GDM1 (cell line): Measurements from ENCODE around the gene ATP2A3.
A peak's percentile ranks its signal among the peaks of the same experiment; 100 is the strongest.
"Not testable (repeated sequence)": the region's sequence is repeated elsewhere in the genome, so short reads cannot be mapped to it uniquely, and the experiment has no call there.

Source experiments
- DNase-seq: peaks from one replicate; lab custom pipeline; 2025; lab: John Stamatoyannopoulos, UW

Gene ATP2A3

DNA sequence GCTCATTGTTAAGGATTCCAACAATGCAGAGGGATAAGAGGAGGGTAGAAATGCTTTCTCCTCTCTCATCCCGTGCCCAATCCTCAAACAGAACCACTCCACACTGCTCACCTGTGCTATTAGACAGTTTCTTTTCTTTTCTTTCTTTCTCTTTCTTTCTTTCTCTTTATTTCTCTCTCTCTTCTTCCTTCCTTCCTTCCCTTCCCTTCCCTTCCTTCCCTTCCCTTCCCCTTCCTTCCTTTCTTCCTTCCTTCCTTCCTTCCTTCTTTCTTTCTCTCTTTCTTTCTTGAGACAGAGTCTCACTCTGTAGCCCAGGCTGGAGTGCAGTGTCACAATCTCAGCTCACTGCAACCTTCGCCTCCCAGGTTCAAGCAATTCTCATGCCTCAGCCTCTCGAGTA is 27.5 kb upstream of the ATP2A3 start:
- DNase-seq: not testable (repeated sequence)

DNA sequence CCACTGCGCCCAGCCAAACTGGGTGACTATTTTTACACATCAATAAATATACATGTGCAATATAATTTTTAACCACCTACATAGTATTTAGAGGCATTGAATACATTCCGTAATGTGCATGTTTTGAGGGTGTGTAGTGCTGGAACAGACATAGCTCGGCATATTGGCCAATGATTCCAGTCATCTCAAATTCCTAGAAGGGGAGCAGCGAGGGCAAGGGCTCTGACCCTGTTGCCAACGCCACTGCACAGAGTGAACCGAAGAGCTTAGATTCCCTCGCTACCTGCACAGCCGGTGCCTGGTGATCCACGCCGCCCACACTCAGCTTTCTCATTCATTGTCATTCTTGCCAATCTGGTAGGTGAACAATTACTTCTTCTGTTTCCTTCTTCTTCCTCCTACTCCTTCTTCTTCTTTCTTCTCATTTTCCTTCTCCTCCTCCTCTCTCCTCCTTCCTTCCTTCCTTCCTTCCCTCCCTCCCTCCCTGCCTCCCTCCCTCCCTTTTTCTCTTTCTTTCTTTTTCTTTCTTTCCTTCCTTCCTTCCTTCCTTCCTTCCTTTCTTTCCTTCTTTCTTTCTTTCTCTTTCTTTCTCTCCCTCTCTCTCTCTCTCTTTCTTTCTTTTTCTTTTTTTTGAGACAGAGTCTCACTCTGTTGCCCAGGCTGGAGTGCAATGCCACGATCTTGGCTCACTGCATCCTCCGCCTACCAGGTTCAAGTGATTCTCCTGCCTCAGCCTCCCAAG is 26.3 kb upstream of the ATP2A3 start:
- no peak for DNase-seq

DNA sequence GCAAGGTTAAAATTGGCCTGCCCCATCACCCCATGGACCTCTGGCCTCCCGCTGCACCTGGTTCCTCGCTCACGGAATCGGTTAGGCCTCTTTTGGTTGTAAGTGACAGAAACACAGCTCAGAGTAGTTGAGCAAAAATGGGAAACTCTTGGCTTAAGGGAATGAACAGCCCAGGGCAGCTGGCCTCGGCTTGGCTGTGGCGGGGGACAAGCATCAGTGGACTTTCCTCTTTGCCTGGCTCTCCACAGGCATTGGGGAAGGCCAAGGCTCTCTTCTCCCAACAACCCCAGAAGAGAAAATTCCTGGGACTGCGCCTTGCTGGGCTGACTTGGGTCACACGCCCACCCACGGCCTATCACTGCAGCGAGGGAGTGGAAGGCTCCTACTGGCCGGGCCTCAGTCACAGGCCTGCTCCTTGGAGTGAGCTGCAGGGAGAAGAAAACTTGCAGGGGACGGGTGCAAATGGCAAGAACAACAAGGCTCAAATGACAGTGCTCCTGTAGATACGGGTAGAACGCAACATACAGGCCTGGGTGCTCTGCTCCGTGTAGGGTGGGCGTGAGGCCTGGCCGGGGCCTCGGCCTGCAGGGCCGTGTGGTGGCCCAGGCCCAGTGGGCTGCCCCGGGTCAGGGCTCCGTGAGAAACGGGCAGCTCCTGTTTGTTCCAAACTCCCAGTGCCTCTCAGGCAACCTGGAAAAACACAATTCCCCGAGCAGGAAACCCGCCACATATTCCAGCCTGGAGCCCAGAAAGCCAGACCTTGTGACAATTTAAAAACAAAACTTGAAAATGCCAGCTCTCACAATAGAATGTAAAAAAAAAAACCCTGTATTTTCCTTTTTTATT is 25.0 kb upstream of the ATP2A3 start:
- no peak for DNase-seq

DNA sequence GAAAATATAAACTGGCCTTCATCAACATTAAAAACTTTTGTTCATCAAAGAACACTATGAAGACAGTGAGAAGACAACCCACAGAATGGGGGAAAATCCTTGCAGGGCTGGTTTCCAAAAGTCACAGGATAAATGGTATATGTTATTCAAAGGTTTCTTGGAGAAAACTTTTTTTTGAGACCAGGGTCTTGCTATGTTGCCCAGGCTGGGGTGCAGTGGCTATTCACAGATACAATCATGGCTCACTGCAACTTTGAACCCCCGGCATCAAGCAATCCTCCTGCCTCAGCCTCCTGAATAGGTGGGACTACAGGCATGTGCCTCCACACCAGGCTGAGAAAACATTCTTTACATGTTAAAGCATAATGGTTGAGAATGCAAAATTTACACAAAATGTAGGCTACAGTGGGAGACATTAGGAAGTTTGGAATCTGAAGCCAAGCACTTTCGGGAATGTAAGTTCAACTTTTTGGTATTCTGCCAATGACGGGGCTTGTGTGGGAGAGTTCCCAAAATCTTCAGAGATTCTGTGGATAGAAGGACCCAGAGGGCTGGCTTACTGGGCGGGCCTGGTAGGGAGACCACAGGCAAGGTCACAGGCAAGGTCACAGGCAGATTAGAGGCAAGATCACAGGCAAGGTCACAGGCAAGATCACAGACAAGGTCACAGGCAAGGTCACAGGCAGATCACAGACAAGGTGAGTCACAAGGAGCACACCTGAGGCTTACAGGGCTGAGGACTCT is 24.2 kb upstream of the ATP2A3 start:
- DNase-seq: no peak

DNA sequence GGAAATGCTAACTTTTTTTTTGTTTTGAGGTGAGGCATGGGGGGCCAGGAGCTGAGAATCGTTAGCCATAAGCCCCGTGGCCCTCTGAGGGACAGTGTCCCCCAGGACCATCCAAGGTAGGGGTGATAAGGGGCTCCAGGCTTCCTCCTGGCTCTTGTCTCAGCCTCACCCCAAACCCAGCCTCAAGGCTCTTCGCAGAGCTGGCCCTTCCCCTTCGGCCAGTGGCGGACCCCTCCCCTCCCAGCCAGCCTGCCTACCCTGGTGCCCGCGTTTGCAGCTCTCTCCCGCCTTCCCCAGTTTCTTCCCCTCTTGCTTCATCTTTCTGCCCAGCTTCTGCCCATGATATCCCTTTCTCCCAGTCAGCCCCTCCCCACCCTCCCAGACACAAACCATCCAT is 22.7 kb upstream of the ATP2A3 start:
- no peak for DNase-seq

DNA sequence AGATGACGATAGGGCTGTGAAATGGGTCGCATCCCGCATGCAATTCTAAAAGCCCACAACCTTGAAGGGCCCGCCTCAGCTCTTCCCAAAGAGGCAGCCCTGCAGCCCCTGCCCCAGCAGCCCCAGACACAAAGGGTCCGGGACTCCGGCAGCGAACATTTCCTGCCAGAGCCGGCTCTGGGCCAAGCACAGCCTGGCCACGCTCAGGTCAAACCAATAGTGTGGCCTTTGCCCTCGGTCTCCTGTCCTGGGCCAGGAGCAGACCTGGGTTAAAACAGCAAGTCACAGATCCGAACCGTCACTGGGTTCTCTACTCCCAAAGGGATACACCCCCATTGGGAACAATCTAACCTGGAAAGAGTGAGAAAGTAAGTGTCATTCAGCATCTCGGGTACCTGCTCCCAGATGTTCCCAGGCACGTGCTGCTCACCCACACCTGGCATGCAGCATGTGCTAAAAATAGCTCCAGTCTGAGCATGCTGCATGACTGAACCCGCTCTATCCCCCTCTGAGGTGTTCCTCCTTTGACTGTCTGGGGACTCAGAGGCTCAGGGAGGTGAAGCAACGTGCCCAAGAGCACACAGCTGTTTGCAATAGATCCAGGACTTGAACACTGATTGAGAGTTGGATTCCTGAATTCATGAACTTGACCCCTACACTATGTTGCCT is 22.2 kb upstream of the ATP2A3 start:
- no peak for DNase-seq

DNA sequence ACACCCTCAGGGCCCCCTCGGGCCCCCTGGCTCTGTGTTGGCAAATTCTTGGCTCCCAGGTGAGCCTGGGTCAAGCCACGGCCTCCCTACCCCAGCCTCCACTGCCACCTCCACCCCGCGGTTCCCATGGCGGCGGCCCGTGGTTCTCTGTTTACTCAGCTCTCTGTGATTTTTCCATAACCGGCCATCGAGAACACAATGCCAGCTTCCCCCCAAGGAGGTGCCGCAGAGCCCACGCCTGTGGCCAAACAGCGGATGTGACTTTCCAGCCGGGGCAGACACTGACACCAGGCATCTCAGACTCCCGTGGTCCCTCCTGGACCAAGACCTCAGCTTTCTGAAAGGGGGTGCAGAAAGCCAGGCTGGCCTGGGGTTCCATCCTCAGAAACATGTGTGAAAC is 21.6 kb upstream of the ATP2A3 start:
- DNase-seq: no peak

DNA sequence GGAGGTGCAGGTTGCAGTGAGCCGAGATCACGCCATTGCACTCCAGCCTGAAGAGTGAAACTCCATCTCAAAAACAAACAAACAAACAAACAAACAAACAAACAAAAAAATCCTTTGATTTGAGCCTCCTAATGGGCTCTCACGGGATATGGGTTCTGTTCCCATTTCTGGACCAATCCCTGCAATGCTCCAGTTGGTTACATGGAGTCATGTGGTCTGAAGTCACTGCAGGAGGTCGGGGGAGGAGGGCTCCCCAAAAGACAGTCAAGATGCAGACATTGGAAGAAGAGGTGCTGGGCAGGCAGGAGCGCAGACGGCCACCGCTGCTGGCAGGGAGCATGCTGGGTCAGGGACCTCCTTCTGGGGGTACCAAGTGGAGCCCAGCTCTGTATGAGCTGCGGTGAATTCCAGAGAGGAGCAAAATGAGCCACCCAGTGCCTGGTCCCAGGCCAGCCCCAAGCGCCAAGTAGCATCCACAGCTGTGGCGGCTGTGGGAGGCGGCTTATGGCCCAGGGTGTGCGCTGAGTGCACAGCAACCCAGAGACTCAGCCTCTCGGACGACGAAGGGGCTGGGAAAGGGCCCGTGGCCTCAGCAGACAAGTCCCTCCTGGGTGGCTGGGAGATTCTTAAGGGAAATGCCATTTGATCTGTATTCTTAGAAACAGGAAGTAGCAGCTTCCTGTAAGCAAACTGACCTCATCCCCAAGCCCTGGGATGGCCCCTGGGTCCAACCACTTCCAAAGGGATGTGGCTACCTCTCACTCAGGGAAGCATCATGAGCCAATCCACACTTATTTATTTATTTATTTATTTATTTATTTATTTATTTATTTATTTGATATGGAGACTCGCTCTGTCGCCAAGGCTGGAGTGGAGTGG is 19.6 kb upstream of the ATP2A3 start:
- no peak for DNase-seq

DNA sequence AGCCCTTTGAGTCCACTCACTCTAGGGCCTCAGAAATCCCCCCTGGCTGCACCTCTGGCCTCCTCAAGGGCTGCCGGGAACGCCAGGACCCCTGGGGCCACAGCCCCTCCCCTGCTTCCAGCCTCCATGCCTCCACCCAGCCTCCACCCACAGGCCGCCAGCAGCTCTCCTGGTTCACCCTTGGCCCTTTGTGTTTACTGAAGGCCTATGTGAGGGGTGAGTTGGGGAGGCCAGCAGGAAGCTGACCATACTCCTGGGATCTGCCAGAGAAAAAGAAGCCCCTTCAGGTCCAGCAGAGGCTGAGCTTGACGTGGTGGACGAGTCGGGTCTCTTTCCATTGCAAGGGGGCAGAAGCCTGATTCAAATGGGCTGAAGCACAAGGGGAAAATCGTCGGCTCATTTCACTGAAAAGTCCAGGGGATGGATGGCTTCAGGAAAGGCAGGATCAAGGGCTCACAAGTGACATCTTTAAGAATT is 18.3 kb upstream of the ATP2A3 start:
- no peak for DNase-seq

DNA sequence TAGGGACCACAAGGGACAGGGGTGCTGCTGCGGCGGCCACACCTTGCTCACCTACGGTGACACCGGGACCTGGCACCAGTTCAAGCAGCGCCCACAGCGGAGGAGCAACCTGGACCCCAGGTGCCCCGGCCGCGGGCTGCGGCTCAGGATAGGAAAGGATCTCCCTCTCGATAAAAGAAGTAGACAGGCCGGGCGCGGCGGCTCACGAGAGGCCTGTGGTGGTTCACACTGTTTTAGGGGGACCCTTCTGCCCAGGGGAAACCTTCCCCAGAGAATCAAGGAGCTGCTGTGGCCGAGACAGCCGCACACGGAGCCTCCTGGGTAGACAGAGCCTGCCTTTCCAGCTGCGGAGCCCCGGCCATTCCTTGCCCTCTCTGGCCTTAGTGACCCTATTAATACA is 17.9 kb upstream of the ATP2A3 start:
- no peak for DNase-seq

DNA sequence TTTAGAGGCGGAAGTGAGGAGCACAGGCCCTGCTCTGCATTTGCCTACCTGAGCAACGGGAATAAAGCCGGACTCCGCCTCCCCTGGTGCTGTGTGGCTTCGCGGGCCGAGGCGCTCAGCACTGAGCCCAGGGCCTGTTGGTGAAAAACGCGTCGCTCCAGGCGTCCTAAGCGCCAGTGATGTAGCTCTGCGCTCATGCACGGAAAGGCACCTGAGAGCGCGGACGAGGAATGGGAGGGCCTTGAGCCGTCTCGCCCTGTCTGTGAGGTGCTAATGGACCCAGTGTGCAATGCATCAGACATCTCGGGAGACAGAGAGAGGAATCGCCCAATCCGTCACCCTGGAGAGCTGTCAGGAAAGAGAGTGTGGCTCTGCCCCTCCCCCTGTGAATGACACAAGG is 17.2 kb upstream of the ATP2A3 start:
- DNase-seq: no peak

DNA sequence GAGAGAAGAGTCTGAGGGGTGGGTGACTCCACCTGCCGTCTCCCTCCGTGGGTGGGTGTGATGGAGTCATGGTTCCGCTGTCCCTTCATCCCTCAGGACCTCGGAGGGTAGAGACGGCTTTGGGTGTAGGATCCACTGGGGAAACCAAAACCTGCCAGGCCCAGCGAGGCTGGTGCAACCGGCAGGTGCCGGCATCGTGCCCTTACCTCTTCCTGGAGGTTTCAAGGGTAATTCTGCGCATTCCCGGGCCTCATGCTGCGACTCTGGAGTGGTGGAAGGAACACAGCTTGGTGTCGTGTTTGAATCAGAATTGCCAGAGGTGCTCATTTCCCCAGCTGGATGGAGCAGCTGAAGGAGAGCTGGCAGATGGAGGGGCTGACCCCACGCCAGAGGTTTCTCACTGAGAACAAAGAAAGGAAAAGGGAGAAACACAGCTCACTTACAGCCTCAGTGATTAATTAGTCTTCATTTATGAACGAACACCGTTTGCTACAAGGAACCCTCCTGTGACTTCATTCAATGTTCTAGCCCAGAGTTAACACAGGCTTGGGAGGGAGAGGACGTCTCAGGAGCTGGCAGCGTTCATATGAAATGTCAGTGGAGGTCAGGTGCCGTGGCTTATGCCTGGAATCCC is 16.3 kb upstream of the ATP2A3 start:
- DNase-seq: no peak

DNA sequence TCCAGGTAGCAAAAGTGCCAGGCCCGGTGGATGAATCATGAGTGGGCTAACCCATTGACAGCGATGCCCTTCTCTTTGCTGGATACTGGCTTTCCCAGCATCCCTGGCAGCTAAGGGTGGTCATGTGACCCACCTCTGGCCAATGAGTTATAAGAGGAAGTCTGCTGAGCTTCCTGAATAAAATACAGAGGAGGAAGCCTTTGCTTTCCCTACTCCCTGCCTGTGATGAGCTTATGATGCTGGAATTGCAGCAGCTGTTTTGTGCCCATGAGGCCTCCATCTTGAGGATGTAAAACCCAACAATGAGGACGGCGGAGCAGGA is 15.0 kb upstream of the ATP2A3 start:
- no peak for DNase-seq

DNA sequence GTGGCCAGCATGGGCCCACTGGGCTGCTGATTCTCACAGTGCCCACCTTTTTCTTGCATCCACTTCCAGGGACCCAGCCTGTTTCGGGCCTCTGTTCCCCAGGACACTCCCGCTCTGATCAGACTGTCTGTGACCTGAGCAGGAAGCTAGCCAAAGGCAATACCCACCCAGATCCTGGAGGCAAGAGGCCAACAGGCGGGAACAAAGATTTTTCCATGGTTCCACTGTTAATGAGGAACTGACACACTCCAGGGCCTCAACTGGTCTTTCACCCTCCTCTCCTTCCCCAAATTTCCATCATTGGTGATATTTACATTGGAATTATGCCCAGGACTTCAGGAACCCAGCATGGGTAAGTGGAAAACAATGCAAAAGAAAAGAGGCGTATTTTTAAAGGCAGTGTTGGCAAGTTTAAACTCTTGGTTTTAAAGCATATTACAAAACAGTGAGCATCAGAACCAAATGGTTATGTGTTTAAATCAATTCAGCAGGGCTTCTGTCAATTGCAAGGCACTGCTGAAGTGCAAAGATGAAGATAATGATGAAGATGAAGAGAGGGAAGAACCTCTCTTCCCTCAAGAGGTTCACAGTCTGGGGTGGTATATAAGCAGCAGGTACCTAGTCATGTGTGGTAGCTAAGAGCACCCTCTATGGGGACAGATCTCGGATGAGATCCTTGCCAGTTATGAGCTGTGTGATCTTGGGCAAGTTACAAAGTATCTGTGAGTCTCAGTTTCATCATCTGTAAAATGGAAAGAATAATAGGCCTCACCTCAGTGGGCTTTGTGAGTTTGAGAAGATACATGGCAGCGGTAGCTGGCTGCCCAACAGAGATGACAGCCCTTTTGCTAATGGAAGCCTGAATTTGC is 14.4 kb upstream of the ATP2A3 start:
- no peak for DNase-seq

DNA sequence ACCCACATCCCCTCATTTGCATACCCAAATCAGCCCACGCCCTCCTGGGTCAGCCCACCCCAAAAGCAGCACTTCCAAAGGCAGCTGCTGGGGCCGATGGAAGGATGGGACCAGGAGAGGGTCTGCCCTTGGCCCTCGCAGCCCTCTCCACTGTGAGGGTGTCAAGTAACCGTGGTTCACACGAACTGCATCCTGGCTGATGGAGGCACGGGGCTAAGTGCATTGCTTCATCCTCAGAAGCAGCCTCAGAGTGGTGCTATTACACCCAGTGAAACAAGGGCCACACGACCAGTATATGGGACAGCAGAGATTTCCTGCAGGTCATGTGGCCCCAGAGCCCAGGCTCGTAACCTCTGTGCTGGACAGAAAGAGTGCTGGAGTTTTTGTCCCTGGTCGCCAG is 13.2 kb upstream of the ATP2A3 start:
- DNase-seq: no peak

DNA sequence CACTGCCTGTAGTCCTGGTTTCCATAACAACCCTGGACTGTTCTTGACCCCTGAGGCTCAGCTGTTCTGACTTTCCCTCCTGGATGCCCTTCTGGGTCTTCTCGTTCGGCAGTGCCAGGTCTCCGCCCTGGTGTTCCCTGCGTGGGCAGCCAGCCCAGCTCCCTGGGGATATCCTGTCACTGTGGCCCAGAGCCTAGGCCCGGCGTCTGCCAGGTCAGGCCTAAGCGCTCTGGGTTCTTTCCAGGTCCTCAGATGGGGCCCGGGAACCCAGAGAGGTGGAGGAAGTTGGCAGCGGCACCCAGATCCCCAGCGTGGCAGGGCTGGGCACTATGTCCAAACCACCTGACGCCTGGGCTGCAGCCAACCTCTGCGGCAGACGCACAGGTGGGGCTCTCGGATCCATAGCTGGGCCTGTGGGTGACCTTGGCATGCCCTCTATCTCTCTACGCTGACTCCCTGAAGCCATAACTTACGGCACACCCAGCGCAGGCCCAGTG is 12.5 kb upstream of the ATP2A3 start:
- no peak for DNase-seq

DNA sequence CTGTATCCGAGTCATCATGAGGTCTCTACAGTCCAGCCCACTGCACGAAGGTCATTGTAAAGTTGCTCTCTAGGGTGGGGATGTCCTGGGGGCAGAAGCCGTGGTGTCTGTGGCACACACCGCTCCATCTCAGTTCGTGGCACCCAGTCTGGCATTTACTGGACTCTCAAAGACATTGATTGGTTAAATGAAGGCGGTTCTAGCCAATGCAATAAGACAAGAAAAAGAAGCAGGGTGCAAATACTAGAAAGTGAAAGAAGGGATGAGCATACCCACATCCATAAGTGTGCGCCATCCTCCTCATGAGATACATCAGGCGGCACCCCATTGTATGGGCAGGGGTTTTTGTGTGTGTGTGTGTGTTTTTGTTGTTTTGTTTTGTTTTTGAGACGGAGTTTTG is 10.7 kb upstream of the ATP2A3 start:
- DNase-seq: no peak

DNA sequence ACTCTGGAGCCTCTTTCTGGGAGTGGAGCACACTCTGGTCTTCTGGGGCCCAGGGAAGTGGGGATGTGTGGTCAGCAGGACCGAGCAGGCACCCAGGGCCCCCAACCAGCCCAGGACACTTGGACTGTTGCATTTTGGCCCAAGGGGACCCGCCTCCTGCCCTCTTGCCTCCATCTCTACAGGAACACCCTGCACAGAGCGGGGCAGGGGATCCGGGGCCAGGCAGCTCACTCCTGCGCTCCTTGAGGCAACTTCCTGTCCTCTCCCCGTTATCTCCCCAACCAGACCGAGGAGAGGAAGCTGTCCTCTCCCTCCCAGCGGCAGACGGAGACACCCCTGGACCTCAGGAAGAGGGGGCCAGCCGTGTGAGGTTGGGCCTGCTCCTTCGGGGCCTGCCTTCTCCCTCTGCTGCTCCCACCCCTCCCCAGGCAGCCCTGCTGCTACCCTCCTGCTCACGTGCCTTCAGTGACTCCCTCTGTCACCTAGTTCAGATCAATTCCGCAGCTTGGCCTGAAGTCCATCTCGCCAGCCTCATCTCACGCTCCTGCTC is 10.0 kb upstream of the ATP2A3 start:
- peak; percentile 87 for DNase-seq

DNA sequence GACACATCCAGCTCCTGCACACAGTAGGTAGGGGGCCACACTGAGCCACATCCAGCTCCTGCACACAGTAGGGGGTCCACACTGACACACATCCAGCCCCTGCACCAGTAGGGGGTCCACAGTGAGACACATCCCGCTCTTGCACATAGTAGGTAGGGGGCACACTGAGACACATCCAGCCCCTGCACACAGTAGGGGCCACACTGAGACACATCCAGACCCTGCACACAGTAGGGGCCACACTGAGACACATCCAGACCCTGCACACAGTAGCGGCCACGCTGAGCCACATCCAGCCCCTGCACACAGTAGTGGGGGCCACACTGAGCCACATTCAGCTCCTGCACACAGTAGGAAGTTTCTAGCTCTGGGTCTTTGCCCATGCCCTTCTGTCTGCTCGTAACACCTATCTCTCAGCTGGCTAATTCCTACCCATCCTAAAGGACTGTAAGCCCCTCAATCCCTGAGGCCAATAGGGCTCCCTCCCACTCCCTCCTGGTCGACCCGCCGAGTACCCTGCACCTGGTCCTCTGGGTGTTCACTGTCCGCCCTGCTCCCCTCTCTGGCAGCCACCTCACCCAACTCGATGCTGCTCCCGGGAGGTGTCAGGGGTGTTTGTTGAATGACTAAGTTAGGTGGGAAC is 9.4 kb upstream of the ATP2A3 start:
- no peak for DNase-seq
